NT2/D1 (cell line): Measurements from ENCODE around the gene SOX6.

Experiments
- YY1 ChIP-seq: IDR thresholded peaks from 2 replicates; pipeline ENCODE4 v1.6.1; 2011; ENCODE audit not compliant: insufficient read length, insufficient read depth
- ZNF274 ChIP-seq: IDR thresholded peaks from 2 replicates; pipeline ENCODE4 v1.6.1; 2011; ENCODE audit warnings: mild to moderate bottlenecking, low read depth, low read length

GRCh38 chr11:16262645-16262955 lies 93.7 kb downstream of the SOX6 start:
- TF ChIP-seq ZNF274 (no peak), YY1 (no peak)
